ENCODE results near the gene ROBO1.

DNA sequence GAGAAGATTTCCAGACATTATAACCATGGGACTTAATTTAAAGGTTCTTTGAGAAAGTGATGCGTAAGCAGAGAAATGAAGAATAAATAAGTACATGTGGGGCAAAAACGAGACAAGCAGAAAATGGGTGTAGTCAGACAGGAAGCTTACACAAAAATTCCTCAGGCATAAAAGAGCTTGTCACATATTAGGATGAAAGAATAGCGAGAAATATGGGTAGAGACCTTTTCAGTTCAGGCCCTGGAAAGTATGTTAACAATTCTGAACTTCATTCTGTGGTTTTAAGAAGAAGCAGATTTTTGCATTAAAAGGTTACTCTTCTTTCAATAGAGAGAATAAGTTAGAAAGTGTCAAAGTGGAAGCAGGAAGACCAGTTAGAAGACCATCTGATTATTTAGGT lies 352.4 kb downstream of the ROBO1 start:
- TF ChIP-seq POLR2AphosphoS5 (IDR thresholded peaks at IDR 0.05; ENCODE audit: low read depth, low read length) (no peak), POLR2A (IDR thresholded peaks at IDR 0.05; ENCODE audit: low read depth, low read length) (no peak)

All from GM12892 (cell line).